ENCODE data around the gene ZNF70. TPM values are rescaled to one million over a fixed set of nuclear protein-coding genes. Genes with fewer than 3 reads are reported as not detected.

The ZNF70 gene
- total RNA-seq, 1 experiment from 2014 or later: 3.3 TPM

GRCh38 chr22:23720855-23721254 is 30.1 kb downstream of the ZNF70 start:
- CTCF ChIA-PET: no interaction called here
- Mint-ChIP-seq H3K27me3 (ENCODE audit: low read depth) (no peaks in the 10 kb centered on the region), H3K4me3 (no peak overlapping the region), H3K9me3 (no peaks in the 10 kb centered on the region), H3K4me1 (0 out of 2 replicates have a peak, but pooled peaks cover 4% of the 10 kb centered on the region), H3K27ac (no peak overlapping the region), H3K36me3 (no peaks in the 10 kb centered on the region)
- no peak for DNase-seq (ENCODE audit: low spot score)
- POLR2A ChIA-PET: interaction anchor here (0.6 kb wide), 2 partner anchors 30 to 190 kb away, joined by 3 read pairs; partner anchors contain the start of gene ZNF70
- ATAC-seq: no peak
- TF ChIP-seq OVOL2 (CRISPR knock-in tag; IDR thresholded peaks at IDR 0.05; ENCODE audit: borderline replicate concordance): no peak
- no peak for TF ChIP-seq ZNF671 (CRISPR knock-in tag; IDR thresholded peaks at IDR 0.05)
- no peak for TF ChIP-seq SOX15 (CRISPR knock-in tag; IDR thresholded peaks at IDR 0.05)
- TF ChIP-seq ZNF423 (CRISPR knock-in tag; IDR thresholded peaks at IDR 0.05): no peak
- TF ChIP-seq SMAD3 (CRISPR knock-in tag; IDR thresholded peaks at IDR 0.05; ENCODE audit: borderline replicate concordance): no peak
- no peak for TF ChIP-seq ZSCAN18 (CRISPR knock-in tag; IDR thresholded peaks at IDR 0.05)
- TF ChIP-seq KAT7 (CRISPR knock-in tag; IDR thresholded peaks at IDR 0.05; ENCODE audit: borderline replicate concordance): no peak
- TF ChIP-seq E2F1 (CRISPR knock-in tag; IDR thresholded peaks at IDR 0.05): no peak
- TF ChIP-seq ZBTB21 (CRISPR knock-in tag; IDR thresholded peaks at IDR 0.05; ENCODE audit: borderline replicate concordance): no peak
- no peak for TF ChIP-seq AR (CRISPR knock-in tag; IDR thresholded peaks at IDR 0.05)
- TF ChIP-seq ZNF532 (CRISPR knock-in tag; IDR thresholded peaks at IDR 0.05; ENCODE audit: borderline replicate concordance): no peak
- TF ChIP-seq SP1 (CRISPR knock-in tag; conservative IDR thresholded peaks at IDR 0.05): no peak

GRCh38 chr22:23718371-23719165 is 32.3 kb downstream of the ZNF70 start:
- ChIA-PET POLR2A (no interaction called here), CTCF (no interaction called here)
- no peaks in the 10 kb centered on the region for H3K27me3 Mint-ChIP-seq (ENCODE audit: low read depth)
- DNase-seq (ENCODE audit: low spot score): no peak
- 0 out of 2 replicates have a peak, but pooled peaks cover 4% of the 10 kb centered on the region for H3K4me1 Mint-ChIP-seq
- ATAC-seq: no peak
- peaks cover 8% of the 10 kb centered on the region for H3K36me3 Mint-ChIP-seq
- H3K9me3 Mint-ChIP-seq: no peaks in the 10 kb centered on the region
- no peak overlapping the region for H3K4me3 Mint-ChIP-seq
- no peak overlapping the region for H3K27ac Mint-ChIP-seq
- TF ChIP-seq NFATC4 (CRISPR knock-in tag; IDR thresholded peaks at IDR 0.05): no peak
- TF ChIP-seq CREB1 (CRISPR knock-in tag; IDR thresholded peaks at IDR 0.05): no peak
- no peak for TF ChIP-seq ZNF396 (CRISPR knock-in tag; IDR thresholded peaks at IDR 0.05; ENCODE audit: borderline replicate concordance)
- TF ChIP-seq NR1H2 (CRISPR knock-in tag; IDR thresholded peaks at IDR 0.05): no peak
- no peak for TF ChIP-seq EMX1 (CRISPR knock-in tag; IDR thresholded peaks at IDR 0.05)
- TF ChIP-seq IRF2 (CRISPR knock-in tag; IDR thresholded peaks at IDR 0.05; ENCODE audit: borderline replicate concordance, low read depth): no peak
- TF ChIP-seq JUN (CRISPR knock-in tag; IDR thresholded peaks at IDR 0.05): no peak
- TF ChIP-seq HMGXB4 (CRISPR knock-in tag; IDR thresholded peaks at IDR 0.05): no peak
- TF ChIP-seq MAX (CRISPR knock-in tag; IDR thresholded peaks at IDR 0.05): no peak
- no peak for TF ChIP-seq TP53 (CRISPR knock-in tag; IDR thresholded peaks at IDR 0.05)
